ENCODE results near the gene PDCL2.
"Not testable (repeated sequence)": the region's sequence is repeated elsewhere in the genome, so short reads cannot be mapped to it uniquely, and the experiment has no call there.

The PDCL2 gene

DNA sequence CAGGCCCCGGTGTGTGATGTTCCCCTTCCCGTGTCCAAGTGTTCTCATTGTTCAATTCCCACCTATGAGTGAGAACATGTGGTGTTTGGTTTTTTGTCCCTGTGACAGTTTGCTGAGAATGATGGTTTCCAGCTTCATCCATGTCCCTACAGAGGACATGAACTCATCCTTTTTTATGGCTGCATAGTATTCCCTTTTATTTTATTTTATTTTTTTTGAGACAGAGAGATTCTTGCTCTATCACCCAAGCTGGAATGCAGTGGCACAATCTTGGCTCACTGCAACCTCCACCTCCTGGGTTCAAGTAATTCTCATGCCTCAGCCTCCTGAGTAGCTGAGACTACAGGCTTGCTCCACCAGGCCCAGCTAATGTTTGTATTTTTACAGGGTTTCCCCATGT lies 9.3 kb downstream of the PDCL2 start:
- DNase-seq: not testable (repeated sequence)

DNA sequence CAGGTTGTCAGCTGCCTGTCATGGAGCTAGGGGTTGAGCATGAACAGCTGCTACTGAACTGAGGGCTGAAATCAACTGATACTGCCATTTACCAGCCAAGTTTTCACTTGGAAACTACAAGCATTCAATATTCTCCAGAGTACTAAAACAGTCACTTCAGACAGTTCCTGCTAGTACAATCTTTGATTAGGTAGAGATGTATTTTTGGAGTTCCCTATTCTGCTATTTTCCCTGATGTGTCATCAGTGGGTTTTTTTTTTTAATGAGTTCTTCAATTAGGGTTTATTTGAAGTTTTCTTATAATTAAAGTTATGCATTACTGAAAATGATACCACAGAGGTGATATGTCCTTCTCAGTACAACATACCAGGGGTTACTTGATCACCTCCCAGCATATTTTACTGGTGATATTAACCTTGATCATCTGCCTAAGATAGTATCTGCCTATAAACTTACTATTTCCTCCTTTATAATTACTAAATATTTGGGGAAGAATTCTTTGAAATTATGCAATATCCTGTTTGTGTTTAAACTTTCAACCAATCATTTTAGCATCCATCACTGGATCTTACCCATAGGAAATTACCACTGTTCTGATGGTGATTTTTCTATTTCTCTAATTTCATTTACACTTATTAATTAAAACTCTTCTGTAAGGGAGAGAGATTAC lies 13.6 kb downstream of the PDCL2 start:
- no peak for DNase-seq

DNA sequence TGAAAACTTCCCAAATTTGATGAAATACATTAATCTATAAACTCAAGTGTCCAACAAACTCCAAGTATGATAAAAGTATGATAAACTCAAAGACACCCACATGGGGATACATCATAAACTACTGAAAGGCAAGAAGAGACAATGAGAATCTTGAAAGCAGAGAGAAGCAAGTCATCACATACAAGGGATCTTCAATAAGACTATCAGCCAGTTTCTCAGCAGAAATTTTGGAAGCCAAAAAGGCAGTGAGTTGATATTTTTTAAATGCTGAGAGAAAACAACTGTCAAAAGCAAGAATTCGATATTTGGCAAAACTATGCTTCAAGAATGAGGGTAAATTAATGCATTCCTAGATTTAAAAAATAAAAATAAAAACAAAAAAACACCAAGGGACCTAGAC lies 16.5 kb downstream of the PDCL2 start:
- DNase-seq: no peak

DNA sequence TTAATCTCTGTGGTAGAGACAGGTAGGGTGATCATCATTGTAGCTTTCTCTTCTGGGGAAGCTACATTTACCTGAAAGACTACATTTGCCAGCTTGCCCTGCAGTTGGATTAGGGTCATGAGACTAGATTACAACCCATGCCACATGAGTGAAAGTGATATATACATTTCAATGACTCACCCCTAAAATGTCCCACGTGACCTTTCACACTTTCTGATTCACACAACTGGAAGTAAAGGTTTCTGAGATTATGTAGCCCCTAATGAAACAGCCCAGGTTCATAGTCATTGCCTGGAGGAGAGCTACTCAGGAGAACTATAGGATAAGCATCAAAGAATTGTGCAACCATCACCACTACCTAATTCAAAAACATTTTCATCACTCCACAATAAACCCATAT lies 17.8 kb downstream of the PDCL2 start:
- no peak for DNase-seq

DNA sequence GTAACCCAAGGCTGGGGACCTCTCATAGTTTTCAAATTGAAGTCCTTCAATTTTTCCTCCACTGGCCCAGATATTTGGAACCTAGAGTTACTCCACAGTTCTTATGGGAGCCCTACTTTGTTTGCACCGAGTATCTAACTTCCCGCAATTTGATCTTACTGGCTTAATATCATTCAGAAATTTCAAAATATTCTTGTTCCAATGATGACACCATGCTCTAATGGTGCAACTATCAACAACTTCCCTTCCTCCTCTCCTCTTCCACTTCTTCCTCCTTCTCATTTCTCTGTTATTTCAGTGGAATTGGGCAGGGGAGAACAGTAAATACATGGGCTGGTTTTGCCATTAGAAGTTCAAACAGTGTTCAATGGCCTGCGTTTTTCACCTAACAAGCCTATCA lies 20.2 kb downstream of the PDCL2 start:
- no peak for DNase-seq

DNA sequence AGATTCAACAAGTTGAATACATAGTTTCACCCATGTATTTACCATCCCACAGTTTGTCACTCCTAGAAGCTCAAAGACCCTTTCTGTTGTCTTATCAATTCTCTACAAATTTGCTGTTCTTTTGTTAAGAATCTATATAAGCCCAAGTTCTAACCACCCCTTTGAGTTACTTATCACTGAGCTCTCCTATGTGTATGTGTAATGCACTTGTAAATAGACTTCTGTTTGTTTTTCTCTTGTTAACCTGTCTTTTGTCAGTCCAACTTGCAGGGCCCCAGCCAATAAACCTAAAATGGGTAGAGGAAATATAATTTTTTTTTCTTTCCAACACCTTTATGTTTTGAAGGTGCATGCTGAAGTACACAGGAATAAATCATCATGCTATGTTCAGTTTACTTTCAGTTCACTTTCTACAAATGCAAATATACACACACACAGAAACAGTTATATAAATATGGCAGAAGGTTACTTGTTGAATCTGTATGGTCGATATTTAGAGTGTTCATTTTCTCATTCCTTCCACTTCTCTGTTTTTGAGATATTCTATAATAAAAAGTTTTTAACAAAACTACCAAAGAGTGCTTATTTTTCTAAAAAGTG lies 23.0 kb downstream of the PDCL2 start:
- DNase-seq: no peak

DNA sequence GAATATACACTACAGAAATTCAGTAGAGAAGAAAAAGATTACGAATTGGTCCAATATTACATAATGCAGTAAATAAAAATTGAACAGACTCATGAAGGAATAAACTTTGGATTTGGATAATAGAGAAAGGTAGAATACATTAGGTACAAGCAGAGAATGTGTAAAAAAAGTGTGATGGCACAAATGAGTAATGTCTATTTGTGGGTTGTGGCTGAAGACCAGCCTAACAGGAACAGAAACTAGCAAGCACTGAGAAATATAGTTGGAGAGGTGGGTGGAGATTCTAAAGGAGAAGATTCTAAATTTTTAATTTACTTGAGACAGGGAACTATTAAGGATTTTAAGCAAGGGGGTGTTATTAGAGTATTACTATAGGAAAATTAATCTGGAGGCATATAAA lies 30.2 kb downstream of the PDCL2 start:
- DNase-seq: no peak

DNA sequence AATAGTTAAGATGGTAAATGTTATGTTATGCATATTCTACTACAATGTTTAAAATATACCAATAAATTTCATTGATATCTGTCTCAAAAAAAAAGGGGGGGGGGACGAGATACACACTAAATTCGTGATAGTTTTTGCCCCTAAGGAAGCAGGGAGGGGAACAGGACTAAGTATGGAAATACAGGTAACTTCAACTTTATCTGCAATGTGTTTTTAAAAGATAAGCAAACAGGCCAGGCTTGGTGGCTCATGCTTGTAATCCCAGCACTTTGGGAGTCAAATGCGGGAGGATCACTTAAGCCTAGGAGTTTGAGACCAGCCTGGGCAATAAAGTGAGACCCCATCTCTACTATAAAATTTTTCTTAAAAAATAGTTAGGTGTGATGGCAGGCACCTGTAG lies 31.9 kb downstream of the PDCL2 start:
- no peak for DNase-seq

DNA sequence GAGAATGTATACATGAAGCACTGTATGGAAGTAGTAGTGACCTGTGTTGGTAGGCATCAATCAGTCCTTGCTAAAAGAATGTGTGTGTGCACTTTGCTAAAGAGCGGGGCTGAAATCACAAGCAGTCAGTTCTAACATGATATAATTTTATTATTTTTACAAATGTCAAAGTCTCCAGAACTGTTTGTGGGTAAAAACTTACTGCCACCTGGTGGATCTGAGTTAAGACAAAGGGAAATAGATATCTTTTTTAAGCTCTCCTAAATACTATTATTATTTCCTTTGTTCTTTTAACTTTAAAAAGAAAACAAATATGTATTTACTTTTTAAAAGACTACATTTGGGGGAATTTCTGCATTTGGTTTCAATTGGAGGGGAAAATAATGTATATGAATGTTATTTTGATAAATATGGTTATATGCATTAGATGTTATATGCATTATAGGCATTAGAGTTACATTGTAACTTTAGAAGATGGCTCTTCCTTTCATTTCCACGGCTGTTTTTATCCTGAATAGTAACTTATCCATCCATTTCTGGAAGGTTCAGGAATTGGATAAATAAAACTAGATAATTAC lies 37.5 kb downstream of the PDCL2 start:
- DNase-seq: no peak

DNA sequence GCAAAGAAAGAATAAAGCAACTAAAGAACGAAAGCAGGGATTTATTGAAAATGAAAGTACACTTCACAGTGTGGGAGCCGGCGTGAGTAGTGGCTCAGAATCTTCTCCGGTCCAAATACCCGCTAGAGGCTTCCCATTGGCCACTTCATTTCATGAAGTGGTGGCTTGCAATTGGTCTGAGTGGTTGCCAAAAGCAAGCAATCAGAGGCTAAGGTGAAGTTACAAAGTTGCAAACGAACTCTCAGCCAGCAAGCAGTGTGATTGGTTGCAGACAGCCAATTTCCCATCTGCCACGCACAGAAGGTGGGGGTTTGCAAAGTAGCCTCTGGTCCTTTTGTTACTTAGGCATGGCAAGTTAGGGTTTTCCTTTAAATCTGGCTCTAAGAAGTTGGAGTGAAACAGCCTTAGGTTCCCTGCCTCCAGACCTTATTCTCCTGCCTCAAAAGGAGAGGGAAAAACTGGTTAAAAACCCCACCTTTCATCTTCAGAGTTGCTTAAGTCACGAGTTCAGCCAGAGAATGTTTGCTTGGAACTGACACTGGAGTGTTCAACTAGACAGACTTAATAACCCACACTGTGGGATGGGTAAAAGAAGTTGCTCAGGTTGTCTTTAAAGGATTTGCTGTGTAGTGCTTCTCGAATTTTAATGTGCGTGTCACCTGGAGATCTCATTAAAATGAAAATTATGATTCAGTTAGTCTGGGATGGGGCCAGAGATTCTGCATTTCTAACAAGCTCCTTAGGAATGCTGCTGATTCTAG lies 38.4 kb downstream of the PDCL2 start:
- DNase-seq: no peak

DNA sequence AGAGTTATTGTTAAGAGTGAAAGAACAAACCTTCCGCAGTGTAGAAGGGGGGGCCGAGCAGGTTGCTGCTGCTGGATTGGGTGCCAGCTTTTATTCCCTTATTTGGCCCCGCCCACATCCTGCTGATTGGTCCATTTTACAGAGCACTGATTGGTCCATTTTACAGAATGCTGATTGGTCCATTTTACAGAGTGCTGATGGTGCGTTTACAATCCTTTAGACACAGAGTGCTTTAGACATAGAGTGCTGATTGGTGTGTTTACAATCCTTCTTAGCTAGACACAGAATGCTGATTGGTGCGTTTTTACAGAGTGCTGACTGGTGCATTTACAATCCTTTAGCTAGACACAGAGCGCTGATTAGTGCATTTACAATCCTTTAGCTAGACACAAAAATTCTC lies 40.1 kb downstream of the PDCL2 start:
- DNase-seq: not testable (repeated sequence)

DNA sequence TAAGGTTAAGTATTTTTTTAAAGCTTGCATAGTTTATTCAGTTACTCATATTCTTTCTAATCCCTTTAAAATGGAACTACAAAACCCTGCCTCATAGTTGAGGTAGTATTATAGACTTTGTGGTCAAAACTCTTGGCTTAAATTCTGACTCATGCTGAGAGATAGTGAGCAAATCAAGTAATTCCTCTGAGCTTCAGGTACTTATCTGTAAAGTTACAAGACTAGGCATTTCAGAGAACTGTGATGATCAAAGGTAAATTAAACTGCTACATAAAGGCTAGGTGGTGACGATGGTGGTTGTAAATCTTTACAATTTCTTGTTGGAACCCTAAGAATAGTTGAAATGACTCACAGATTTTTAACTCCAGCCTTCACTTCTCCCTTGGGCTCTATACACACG lies 42.2 kb downstream of the PDCL2 start:
- no peak for DNase-seq

DNA sequence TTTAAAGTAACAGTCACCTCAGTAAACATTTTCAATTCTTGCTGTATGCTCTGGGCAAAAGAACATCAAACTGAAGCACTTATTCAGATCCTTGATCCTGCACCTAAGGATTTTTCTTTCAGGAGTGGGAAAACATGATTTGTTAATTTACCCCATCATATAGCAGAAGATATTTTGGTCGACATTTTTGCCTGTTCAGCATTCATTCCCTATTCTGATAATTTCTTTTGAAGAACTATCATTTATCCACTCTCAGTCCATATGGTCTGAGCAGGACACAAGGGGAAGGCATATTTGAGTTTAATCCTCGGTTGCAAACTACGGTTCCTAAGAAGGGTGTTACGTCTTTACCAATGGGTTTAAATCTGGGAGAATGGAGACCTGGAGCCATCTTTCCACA lies 44.1 kb downstream of the PDCL2 start:
- no peak for DNase-seq

DNA sequence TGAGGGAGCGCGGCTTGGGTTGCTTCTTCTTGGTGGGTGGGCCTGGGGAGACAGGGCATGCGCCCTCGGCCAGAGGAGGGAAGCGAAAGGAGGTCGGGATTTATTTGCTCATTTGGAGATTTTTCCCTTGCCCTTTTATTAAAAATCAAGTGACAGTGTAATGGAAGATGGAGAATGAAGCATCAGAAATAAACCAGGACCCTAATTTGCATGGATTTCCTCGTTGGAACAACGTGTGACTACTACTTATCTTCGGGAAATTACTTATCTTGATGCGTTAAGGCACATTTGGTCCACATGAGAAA lies 44.6 kb downstream of the PDCL2 start:
- DNase-seq: no peak

DNA sequence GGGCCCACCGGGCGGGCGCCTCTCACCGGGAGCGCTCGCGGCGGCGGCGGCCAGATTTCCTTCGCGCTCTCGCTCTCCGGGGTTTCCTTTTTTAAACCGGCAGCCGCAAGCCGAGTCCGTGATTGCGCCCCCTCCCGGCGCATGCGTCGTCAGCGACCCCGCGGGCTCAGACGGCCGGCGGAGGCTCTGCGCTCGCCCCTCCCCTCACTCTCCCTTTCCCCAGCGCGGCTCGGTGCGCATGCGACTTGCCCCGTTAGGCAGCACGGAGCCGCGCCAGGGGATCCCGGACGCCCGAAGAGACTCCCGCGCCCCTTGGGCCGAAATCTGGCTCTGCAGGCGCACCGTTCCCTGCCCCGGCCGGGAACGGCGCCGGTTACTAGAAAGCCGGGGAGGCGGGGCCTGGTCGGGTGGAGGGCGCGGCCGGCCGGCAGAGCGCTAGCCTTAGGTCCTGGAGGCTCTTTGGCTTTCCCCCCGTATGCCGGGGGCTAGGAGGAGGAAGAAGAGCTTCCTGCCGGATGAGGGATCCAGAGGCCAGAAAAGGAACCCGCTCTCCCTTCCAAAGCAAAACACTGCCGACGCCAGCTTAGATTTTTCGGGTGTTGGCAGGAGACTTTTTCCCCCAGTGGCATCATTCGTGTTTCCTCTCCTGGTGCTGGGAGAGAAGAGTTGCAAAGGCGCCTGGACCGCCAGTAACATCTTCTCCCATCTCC lies 45.1 kb downstream of the PDCL2 start, which contains the start of gene CLOCK:
TSS of gene CLOCK (minus strand) at position 154 of the 710 bp plus-strand sequence. CDS start 64,124 bp downstream, outside the sequence.
- peak; percentile 52 for DNase-seq

DNA sequence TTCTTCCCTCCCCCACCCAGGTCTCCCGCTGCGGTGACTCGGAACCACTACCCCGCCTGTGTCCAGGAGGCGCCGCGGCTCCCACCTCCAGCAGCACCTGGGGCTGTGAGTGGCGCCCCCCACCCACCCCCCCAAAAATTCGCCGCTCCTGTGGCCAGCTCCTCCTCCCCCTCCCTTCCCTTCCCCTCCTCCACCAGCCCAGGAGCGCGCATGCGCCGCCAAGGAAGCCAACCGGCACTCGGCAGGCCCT lies 45.6 kb downstream of the PDCL2 start:
- no peak for DNase-seq

DNA sequence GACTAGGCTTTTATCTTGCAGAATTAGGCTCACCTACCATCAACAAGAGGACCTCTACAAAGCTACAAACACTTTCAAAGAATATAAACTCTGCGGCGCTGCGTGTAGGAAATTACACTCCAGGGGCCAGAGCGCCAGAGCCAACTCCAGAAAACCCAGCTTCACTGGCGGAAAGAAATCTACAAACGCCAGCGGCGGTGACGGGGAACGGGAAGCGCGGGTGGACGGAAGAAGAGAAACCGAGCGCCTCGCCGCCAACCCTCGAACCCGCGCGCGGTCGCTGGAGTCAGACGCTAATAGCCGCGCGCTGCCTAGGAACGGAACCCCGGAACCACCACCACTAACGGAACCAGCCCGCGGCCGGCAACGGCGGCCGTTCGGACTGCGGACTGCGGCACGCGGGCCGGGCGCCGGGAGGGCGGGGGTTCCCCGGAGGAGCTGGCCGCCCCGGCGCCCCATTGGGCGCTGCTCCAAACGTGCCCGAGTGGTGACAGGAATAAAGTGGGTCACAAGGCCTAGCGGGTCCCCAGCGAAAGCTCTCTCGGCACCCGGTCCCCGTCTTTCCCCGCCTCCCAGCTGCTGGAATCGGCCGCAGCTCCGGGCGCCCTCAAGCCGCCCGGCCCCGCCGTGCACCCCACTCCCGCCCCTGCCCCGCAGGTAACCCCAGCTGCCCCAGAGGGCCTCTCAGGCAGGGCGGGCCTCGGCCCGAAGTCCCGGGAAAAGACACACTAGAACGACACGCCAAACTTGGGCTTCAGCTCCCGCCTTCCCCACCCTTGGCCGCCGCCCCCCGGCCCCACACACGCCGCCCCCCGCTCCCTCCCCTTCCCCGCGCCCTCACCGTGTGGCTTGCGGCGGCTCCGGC lies 46.2 kb downstream of the PDCL2 start:
- peak; percentile 14 for DNase-seq

DNA sequence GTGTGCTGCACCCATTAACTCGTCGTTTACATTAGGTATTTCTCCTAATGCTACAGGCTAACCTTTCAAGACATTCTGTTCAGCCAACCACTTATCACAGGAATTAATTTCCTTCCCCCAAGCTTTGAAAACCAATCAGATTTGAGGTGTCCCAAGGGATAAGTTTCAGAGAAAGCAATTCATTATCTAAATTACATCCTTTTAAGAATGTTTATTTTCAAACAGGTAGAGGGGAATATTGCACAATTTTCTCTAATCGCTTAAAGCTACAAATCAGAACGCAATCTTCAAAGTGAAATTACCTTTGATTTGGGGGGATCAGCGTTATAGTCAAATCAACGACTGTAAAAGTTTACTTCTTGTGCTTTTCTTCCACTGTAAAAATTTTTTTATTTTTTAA lies 46.9 kb downstream of the PDCL2 start:
- no peak for DNase-seq

DNA sequence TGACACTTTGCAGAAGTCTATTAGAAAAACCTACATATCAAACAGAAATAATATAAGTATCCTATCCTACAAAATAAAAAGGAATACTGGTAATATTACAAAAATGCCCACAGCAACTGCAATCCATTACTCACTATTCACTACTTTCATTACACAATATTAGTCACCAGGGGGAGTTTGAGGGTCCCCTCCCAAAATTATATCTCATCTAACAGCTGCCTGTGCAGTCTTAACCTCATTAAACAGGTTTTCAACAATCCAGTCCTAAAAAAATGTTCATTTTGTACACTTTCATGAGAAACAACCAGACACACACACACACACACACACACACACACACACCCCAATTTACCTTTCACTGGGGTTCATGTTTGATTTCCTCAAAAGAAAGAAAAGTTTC lies 48.2 kb downstream of the PDCL2 start:
- DNase-seq: no peak

DNA sequence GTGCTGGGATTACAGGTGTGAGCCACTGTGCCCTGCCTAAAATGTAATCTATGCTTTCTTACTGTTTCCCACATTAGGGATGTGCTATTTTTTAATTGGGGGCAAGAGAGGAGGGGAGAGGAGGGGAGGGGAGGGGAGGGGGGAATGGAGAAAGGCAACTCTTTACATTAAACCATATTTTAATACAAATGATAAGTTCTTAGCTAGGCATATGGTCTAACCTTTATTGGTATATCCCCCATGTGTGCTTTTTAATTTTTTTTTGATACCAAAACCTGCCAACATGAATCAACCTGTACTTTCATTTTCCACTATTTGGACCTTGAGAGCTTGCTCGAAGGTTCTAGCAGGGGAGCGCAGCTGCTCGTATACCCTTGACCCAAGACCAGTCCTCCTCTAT lies 51.8 kb downstream of the PDCL2 start:
- no peak for DNase-seq

DNA sequence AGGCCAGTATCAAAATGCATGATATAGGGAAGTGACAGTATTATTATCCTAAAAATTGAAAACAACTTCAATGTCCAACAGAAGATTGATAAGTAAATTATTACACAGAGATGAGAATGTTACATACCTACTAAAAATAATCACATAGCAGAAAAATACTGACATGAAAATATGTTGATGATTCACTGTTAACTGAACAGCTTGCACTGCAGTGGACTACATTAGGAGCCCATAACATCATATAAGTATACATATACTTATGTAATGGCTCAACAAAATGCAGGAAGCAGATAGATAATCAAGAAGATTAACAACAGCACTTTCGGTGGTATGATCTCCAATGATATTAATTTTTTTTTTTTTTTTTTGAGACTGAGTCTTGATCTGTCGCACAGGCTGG lies 52.4 kb downstream of the PDCL2 start:
- DNase-seq: no peak

DNA sequence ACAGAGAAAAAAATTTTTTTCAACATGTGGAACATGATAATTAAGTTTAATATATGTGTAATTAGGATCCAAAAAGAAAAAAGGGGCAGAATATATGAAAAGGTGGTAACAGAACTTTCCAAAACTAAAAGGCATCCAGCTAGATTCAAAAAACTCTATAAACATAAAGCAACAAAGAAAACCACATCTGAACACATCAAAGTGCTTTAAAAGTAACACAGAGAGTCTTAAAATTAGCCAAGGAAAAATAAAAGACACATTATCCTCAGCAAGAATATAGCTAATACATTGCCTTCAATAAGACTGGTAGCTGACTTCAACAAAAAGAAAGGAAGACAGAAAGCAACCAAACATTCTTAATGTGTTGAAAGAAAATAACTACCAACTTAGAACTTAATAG lies 53.5 kb downstream of the PDCL2 start:
- DNase-seq: no peak

DNA sequence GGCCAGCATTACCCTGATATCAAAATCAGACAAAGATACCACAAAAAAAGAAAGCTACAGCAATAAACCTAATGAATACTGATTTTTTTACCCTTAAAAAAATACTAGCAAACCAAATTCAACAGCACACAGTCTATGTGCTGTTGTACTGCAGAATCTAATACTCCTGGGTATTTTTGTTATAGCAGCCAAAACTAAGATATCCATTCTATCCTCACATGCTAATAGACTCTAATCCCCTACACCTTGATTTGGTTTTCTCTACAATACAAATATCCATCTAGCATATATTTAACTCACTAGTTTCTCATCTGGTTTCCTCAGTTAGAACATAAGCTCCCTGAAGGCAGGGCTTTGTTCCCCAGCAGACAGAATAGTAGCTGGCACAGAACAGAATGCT lies 57.7 kb downstream of the PDCL2 start:
- no peak for DNase-seq

Measured in cortex of kidney (tissue), 1 donor.